GM18517 (cell line): ENCODE measurements around the gene CADM2.
"Not testable (repeated sequence)": the region's sequence is repeated elsewhere in the genome, so short reads cannot be mapped to it uniquely, and the experiment has no call there.

Experiments used
- ATAC-seq: cut with Tn5 transposase; IDR thresholded peaks from one replicate; pipeline ENCODE4 v1.9.1; 2021; ENCODE audit warnings: mild to moderate bottlenecking, moderate library complexity; ENCODE audit not compliant: unreplicated experiment

Gene CADM2

DNA sequence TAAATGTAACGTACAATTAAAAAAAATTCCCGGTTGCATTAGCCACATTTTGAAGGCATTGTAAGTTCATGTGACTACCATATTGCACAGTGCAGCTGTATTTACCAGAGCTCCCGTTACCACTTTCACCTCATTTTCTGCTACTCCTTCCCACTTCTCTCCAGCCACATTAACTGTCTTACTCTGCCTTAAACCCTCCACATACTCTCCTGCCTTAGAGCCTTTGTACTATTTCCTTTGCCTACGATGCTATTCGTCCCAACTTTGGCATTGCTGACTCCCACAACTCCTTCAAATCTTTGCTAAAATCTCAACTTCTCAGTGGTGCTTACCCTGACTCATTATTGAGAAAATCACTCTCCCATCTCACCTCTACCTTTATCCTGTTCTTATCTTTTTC is 115.2 kb downstream of the CADM2 start:
- ATAC-seq = no peak

DNA sequence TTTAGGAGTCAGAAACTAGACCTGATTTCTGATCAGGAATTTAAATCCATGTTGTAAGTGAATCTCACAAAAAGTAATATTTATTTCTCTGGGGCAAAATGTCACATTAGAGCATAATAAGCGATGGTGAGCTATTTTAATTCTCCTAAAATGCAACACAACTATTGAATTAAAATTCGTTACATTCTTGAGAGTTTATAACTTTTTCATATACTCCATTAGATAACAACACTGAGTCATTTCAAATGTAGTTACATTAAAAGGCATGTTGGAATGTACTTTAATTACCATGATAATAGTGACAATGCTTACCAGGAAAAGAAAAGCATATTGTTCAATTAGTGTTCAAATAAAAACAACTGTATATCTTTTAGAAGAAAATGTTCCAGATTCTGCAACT is 116.9 kb downstream of the CADM2 start:
- ATAC-seq = no peak

DNA sequence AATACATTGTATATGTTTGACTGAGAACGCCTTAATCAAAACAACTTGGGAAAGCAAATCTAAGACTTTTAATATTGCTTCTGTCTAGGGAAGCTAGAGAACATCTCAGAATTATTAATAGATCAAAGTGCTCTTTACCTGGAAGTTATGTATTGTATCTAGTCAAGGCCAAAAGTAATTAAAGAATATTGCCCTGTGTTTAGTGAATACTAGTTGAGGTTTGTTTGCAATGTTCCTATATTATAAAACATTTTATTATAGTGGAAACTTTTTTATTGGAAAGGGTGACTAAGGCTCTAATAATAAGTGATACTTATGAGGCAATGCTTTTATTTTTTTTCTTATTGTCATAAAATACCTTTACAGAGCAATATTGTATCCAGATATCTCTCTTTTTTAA is 118.2 kb downstream of the CADM2 start:
- no peak for ATAC-seq

DNA sequence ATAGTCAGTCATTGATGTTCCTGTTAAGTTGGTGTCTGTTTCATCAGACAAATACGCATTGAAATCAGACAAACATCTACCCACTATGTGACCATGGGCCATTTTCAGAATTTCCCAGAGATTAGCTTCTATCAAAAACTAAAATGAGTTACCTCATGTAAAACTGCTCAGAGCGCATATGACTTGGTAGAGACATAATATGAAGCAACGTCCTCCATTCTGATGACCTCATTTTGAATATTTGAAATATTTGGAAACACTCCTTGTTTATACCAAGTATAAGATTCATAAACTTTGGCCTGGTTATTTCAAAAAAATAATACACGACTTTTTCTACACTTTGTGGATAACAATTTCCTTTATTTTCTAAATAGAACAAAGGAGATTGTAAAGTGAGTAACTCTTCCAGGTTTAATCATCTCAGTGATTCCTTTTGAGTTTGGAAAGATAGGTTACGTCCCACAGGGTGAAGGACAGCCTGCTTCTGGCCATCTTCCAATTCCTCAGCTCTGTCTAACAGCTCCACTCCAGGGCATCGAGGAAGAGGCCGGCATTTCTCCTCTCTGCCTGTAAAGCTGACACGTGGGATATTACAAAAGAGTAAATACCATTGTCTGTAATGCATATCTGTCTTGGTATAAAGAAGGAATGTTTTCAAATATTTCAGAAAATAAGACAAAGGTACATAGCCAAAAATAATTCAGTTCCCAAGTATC is 122.6 kb downstream of the CADM2 start:
- no peak for ATAC-seq

DNA sequence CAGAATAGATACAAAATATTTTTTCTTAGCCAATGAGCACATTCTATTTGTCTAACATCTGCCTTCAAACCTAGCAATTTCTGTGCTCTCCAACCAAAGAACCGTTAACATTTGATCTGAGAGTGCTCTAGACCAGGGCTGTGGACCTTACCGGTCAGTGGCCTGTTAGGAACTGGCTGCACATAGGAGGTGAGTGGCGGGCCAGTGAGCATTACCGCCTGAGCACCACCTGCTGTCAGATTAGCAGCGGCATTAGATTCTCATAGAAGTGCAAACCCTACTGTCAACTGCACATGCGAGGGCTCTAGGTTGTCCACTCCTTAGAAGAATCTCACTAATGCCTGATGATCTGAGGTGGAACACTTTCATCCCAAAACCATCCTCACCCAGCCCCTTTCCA is 131.7 kb downstream of the CADM2 start:
- no peak for ATAC-seq

DNA sequence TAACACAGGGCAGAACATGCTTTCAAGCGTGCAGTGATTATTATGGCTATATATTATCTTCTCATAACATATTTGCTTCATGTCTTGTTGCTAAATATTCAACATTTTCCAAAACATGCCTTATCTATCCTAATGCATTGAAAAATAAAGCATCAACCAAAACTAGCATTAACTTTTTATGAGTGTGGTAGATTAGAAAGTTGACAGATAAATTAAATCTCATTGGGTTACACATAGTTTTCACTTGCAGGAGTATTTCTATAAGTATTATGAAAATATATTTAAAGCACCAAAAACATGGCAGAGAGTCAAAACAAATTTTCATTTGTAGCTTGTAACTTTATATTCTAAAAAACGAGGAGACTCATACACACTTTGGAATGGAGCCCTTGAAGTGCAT is 141.5 kb downstream of the CADM2 start:
- ATAC-seq = no peak

DNA sequence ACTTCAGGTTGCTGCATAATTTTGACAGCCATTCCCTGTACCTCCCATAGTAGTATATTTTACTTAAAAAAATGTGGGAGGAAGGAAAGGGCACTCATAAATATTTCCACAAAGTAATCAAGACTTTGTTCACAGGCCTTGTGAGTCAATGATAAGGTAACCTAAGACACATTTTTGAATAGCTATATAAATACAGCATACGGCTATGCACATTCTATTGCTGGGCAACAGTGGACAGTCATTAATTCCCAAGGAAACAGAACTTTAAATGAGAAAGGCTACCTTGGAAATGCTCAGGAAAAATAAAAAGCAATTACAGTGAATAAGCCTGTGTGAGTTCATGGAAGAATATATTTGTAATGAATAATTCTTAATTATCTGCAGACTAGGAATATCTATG is 144.0 kb downstream of the CADM2 start:
- ATAC-seq = no peak

DNA sequence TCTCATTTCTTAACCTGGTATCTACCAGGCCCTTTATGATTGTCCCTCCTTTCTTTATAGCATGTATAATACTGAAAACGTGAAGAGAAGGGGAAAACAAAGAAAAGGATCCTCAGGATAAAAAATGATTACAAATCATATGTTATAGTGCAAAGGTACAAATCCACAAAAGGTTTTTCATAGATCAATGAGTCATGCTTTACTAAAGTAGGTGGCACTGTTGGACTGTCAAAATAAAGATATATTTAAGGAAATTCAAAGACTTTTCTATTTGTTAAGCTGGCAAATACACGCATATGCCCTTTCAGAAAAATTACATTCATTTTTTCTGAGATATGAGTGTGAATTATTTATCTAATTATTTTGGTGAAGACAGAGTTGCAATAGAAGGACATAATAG is 151.6 kb downstream of the CADM2 start:
- ATAC-seq = no peak

DNA sequence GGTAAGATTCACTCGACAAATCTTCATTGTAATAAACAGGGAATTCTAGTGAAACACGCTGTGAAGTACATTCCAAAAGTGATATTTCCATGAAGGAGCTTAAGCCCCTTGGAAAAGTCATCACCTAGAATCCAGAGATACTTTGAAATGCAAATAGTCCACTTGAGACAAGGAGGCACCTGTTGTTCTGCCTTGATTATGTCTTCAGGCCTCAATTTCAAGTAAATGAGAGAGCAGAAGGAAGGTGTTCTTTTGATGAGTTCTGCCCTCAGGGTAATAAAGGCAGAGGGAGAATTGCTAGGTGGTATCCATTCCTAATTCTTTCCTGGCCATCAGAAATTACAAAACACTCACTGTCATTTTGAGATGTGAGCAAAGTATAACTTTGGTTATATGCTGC is 162.1 kb downstream of the CADM2 start:
- no peak for ATAC-seq

DNA sequence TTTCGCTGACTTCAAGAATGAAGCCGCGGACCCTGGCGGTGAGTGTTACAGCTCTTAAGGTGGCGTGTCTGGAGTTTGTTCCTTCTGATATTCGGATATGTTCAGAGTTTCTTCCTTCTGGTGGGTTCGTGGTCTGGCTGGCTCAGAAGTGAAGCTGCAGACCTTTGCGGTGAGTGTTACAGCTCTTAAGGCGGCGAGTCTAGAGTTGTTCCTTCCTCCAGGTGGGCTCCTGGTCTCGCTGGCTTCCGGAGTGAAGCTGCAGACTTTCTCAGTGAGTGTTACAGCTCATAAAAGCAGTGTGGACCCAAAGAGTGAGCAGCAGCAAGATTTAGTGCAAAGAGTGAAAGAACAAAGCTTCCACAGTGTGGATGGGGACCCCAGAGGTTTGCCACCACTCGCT is 174.1 kb downstream of the CADM2 start:
- ATAC-seq = not testable (repeated sequence)

DNA sequence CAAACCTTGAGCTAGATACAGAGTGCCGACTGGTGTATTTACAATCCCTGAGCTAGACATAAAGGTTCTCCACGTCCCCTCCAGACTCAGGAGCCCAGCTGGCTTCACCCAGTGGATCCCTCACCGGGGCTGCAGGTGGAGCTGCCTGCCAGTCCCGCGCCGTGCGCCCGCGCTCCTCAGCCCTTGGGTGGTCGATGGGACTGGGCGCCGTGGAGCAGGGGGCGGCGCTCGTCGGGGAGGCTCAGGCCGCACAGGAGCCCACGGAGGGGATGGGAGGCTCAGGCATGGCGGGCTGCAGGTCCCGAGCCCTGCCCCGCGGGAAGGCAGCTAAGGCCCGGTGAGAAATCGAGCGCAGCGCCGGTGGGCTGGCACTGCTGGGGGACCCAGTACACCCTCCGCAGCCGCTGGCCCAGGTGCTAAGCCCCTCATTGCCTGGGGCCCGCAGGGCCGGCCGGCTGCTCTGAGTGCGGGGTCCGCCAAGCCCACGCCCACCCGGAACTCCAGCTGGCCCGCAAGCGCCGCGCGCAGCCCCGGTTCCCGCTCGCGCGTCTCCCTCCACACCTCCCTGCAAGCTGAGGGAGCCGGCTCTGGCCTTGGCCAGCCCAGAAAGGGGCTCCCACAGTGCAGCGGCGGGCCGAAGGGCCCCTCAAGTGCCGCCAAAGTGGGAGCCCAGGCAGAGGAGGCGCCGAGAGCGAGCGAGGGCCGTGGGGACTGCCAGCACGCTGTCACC is 175.1 kb downstream of the CADM2 start:
- not testable (repeated sequence) for ATAC-seq

DNA sequence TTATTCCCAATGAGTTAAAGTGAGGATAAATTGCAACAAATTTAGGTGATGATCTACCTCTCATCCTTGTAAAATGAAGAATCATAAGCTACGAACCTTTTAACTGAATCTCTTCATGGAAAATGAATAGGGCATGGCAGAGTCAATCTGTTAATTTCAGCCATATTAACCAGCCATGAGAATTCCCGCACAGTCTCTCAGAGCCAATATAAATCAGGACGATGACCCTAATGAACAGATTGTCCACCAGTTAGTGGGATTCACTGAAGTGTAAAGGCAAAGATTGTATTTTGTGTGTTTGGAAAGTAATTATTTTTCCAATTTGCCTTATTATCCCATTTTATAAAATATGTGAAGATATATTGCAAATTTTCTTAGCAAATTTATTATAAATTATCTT is 183.8 kb downstream of the CADM2 start:
- no peak for ATAC-seq

DNA sequence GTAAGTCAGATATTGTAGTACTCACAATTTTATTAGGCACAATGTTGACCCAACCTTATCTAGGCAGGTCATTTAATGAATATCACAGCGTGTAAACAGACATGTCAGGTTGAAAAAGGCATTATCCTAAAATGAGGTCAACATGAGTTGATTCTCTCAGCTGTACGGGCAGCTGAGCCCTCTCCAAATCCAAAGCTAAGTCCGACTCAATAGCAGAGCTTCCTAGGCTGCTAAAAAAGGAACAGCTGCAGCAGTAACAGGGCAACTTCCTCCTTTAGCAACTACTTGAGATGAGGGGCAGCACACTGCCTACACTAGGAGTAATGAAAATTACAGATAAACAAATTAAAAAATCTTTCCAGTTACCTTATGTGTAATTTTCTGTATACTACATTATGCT is 189.2 kb downstream of the CADM2 start:
- no peak for ATAC-seq

DNA sequence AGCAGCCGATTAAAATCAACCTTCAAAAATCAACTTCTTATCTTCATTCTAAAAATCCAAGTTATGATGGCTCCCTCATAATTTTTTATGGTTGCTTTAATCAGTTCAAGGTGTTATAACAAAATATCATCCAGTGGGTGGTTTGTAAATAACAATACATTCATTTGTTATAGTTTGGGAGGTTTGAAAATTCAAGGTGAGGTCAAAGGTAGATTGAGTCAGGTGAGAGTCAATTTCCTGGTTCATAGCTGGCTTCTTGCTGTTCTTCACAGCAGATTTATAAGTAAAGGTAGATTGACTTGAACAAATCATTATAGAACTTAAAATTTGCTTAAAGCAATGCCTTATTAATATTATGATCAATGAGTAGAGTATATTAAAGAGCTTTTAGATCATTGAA is 192.8 kb downstream of the CADM2 start:
- no peak for ATAC-seq

DNA sequence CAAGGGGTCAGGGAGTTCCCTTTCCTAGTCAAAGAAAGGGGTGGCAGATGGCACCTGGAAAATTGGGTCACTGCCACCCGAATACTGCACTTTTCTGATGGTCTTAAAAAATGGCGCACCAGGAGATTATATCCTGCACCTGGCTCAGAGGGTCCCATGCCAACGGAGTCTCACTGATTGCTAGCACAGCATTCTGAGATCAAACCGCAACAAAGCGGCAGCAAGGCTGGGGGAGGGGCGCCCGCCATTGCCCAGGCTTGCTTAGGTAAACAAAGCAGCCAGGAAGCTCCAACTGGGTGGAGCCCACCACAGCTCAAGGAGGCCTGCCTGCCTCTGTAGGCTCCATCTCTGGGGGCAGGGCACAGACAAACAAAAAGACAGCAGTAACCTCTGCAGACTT is 194.5 kb downstream of the CADM2 start:
- not testable (repeated sequence) for ATAC-seq

DNA sequence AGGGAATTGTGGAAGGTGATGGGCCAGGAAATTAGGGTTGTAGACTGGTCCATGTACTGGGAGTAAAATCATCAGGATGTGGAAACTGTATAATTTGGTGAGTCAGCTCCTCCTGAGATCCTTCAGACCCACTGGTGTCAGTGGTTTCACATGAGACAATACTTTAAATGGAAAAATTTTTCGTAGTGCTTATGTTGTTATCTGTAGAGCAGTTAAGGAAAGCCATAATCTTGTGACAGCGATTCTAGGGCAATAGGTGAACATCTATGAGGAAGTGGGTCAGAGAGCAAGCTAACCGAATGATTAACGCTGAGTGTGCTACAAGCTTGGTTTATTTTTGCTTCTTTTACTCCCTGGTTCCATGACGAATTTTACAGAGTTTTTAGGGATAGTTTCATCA is 200.6 kb downstream of the CADM2 start:
- ATAC-seq = no peak

DNA sequence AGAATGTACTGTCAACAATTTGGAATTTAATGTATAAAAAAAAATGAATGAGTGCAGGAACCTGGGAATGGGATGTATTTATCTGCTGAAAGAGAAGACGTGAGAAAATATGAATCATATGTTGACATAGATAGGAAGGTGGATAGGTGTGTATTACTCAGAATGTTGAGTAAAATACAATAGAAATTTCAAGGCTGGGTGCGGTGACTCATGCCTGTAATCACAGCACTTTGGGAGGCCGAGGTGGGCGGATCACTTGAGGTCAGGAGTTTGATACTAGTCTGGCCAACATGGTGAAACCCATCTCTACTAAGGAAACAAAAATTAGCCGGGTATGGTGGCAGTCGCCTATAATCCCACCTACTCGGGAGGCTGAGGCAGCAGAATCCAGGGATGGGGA is 202.8 kb downstream of the CADM2 start:
- no peak for ATAC-seq

DNA sequence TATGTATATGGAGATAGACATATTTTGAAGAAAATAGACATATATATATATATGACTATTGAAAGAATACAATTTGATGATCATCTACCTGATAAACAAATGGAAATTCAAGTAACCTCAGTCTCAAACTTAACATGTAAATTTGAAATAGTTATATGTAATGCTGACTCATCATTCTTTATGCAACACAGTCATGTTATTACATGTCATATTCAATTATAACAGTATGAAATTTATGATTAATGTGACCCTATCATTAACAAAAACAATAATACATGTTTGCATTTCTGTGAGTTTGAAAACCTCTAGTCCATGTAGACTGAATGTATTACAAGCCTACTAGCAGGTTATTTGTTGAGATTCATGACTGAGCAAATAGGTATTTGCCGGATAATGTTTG is 204.1 kb downstream of the CADM2 start:
- ATAC-seq = no peak

DNA sequence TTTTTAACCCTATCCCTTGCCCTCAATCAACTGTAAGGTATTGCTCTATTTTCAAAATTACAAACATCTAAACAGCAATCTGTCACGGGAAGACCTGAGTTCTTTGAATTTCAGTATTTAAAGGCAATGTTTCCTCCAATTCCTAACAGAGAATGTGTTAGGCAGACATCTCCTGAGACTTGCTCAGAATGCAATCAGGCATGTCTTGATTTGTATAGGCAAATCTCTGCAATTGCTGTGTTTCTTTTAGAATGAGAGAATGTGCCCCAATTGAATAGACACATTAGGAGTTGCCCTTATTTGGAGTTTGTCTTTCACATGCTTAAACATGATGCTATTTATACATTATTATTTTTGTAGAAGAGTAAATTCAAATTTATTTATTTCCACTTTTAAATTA is 205.6 kb downstream of the CADM2 start:
- no peak for ATAC-seq

DNA sequence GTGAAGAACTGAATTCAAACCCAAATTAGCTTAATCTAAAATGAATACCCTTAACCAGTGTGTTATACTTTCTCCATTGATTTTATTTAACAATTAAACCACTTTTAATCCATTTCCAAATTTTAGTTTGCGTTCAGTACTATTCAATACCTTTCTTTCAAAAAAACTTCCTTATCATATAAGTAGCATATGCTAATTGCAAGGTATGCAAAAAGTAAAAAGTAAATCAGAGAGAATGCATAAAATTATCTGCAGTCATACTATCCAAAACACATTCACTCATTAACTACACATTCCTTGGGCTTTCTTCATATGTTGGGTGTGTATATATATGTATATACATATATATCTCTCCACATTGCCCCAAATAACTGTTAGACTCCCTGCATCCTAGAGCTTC is 208.8 kb downstream of the CADM2 start:
- ATAC-seq = no peak

DNA sequence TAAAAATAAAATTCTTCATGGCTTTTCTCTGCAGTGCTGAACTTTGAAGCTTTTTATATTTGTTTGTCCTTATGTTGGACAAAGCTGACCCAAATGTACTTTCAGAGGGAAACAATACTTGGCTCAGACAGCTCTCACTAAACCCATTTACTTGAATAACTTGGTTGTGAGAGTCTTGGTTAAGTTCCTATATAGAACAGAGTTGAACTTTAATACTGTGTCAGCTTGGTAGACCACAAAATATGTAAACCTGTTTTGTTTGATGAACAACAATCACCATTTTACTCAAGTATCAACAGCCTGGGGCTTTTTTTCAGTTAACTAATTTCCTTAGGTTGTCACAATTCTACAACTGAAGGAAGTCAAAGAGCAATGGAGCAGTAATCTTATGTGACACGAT is 211.9 kb downstream of the CADM2 start:
- ATAC-seq = no peak

DNA sequence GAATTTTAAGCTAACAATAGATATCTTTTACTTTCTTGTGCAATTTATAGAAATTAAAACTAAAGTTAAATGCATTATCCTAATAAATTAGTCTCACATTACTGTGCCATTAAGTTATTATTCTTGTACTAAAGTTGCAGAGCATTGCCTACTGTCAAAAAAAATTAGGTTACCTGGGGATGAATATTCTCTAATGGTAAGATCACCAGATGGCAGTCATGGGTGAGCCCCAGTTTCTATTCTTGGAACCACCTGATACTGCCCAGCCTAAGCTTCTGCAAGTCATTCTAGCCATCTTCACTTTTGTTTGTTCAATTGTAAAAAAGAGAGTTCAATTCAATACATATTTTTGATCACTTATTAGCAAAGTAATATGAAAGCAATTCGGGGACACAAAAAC is 213.2 kb downstream of the CADM2 start:
- no peak for ATAC-seq

DNA sequence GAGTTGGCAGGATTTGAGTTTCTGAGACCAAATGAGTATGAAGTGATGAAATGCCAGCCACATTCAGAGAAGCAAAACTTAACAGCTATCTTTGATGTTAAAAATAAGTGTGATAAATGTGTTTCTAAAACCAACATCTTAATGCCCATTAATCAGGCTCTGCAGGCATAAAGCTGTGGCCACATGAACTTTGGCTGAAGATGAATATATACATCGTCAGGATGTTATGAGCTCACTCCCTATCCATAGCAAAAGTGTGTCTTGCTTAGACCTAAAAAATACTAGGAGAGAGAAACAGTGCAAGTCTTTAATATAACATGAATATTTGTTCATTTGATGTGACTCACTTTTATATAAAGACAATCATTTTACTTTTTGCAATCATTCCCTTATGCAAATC is 218.0 kb downstream of the CADM2 start:
- ATAC-seq = no peak
